Measurements from ENCODE around the gene MAPK1. TPM values are rescaled to one million over a fixed set of nuclear protein-coding genes. Genes with fewer than 3 reads are reported as not detected.

Gene MAPK1
- total and polyA plus RNA-seq, 2 donors (not counting 3 experiments of a cell fraction or from before 2014, with no cell fraction given), result 50.9 to 163 TPM

GRCh38 chr22:21800552-21801303, 66.7 kb downstream of the MAPK1 start:
- no peak overlapping the region for H3K27ac ChIP-seq (ENCODE audit: insufficient read depth, low read depth, low read length)
- no peak overlapping the region for H3K4me3 ChIP-seq (replicated peaks in 1 of 3; ENCODE audit: insufficient read depth in 1 of 3, low read depth in 1 of 3, low read length in 3 of 3)
- TF ChIP-seq CTCF (IDR thresholded peaks at IDR 0.05; ENCODE audit: extremely low read depth in 1 of 2, insufficient read depth in 1 of 2, low read depth in 1 of 2, low read length in 2 of 2) (no peak), EZH2 (IDR thresholded peaks at IDR 0.05; ENCODE audit: borderline replicate concordance, low read depth, low read length, severe bottlenecking) (no peak), POLR2A (IDR thresholded peaks at IDR 0.05; ENCODE audit: low read depth, low read length) (no peak), GATA2 (IDR thresholded peaks at IDR 0.05; ENCODE audit: insufficient read depth, insufficient read length, low read depth, low read length) (no peak), MYC (IDR thresholded peaks at IDR 0.05; ENCODE audit: low read depth, low read length) (no peak), POLR2AphosphoS5 (IDR thresholded peaks at IDR 0.05; ENCODE audit: insufficient read depth, low read depth, low read length) (no peak), FOS (IDR thresholded peaks at IDR 0.05; ENCODE audit: borderline replicate concordance, insufficient read depth, low read length) (no peak), JUN (IDR thresholded peaks at IDR 0.05; ENCODE audit: borderline replicate concordance, insufficient read depth, insufficient read length, low read depth) (no peak)
- TF ChIP-seq, protein P1, sequence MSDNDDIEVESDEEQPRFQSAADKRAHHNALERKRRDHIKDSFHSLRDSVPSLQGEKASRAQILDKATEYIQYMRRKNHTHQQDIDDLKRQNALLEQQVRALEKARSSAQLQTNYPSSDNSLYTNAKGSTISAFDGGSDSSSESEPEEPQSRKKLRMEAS (IDR thresholded peaks at IDR 0.05; ENCODE audit: insufficient read depth, insufficient read length), result no peak
- CTCF ChIA-PET, result interaction anchor here (2.0 kb wide), 1 partner anchor 13 kb away, joined by 7 read pairs; no protein-coding TSS in a partner anchor
- POLR2A ChIA-PET, result no interaction called here
- peaks cover 20% of the 10 kb centered on the region for H3K4me1 ChIP-seq (ENCODE audit: control insufficient read depth, extremely low read depth, insufficient read depth, low read length)
- H3K79me2 ChIP-seq (ENCODE audit: control insufficient read depth, insufficient read depth, low read length), result peaks cover 19% of the 10 kb centered on the region
- DNase-seq (ENCODE audit: low read depth, low spot score), result no peak
- no peak overlapping the region for H2AFZ ChIP-seq (ENCODE audit: low read depth, low read length)
- no peaks in the 10 kb centered on the region for H3K27me3 ChIP-seq (ENCODE audit: control insufficient read depth in 2 of 2, insufficient read depth in 2 of 2, low read length in 2 of 2)
- FAIRE-seq, result no peak
- H3K4me2 ChIP-seq (ENCODE audit: insufficient read depth, low read length), result no peak overlapping the region
- no peak overlapping the region for H3K9ac ChIP-seq (replicated peaks; ENCODE audit: extremely low read depth, insufficient read depth, low read length)
- H3K9me1 ChIP-seq (replicated peaks; ENCODE audit: control insufficient read depth, extremely low read depth, insufficient read depth, low read length), result no peaks in the 10 kb centered on the region
- H3K36me3 ChIP-seq (ENCODE audit: control insufficient read depth in 2 of 2, extremely low read depth in 1 of 2, insufficient read depth in 2 of 2, low read length in 2 of 2), result peaks cover 6 to 13% of the 10 kb centered on the region in 2 experiments
- dilution Hi-C loops (cut with MboI; ENCODE audit: extremely low pct_ligation_motif_present, low sequenced_read_pairs), result loop anchor here (25.0 kb wide), 1 partner anchor 137 kb away; no protein-coding TSS in a partner anchor
- intact Hi-C loops (cut with micrococcal nuclease), result no loop called here
- no peaks in the 10 kb centered on the region for H4K20me1 ChIP-seq (replicated peaks; ENCODE audit: control insufficient read depth, extremely low read depth, insufficient read depth, low read length)
- no peaks in the 10 kb centered on the region for H3K9me3 ChIP-seq (replicated peaks; ENCODE audit: control insufficient read depth, insufficient read depth, low read length)
- no TSS peak for BruUV-seq (replicated peaks)

All from endothelial cell of umbilical vein (primary cell).